ENCODE results near the gene TP73. TPM values are rescaled to one million over a fixed set of nuclear protein-coding genes. Genes with fewer than 3 reads are reported as not detected.
A peak's percentile ranks its signal among the peaks of the same experiment; 100 is the strongest.

Gene TP73
- total and polyA plus RNA-seq, 2 donors (not counting 1 experiment from before 2014, with no cell fraction given): 1.2 to 2.4 TPM

DNA sequence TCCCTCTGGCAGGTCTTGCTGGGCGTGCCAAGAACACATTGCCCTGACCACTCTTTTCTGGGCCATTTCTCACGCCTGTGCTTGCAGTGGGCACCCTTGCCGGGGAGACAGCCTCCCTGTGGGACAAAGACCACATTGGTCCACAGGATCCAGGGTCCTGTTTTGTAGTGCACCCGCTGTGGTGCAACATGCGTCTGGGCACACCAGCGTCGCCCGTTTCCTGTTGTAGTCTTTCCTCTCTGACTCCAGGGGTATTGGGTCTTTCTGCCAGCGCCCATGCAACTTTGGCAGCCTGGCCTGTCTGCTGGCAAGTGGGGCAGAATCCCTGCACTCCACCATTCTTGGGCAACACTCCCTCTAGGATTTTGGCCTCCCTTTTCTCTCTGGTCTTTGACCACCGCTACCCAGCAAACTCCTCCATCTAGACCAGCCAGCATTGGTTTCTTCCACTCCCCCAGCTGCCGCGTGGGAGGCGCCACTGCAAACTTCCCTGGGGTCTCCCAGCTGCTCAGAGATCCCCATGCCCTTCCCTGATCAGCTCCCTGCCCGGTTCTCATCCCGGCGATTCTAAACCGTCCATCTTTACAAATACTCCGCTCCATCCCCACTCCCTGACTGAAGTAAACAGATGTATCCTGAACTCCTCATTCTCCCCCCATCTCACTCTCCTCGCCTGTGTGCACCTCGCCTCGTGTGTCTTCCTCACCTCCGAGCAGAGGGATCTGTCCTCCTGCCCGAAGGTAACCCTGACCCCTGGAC is 28.7 kb upstream of the TP73 start:
- Histone ChIP-seq H3K9me3 (ENCODE audit: control extremely low read depth in 1 of 3, control insufficient read depth in 2 of 3, insufficient read depth in 1 of 3, low read length in 2 of 3) (no peaks in the 10 kb centered on the region), H3K4me3 (ENCODE audit: control extremely low read depth in 1 of 5, extremely low read depth in 1 of 5, insufficient read depth in 1 of 5, low read depth in 2 of 5, low read length in 4 of 5) (peak overlapping the region; percentile 58 to 97 (median 88)), H2AFZ (ENCODE audit: insufficient read depth, low read depth, low read length, poor library complexity, severe bottlenecking) (peak overlapping the region; percentile 98), H4K20me1 (ENCODE audit: control insufficient read depth, insufficient read depth, low read length, poor library complexity, severe bottlenecking) (peaks cover 5% of the 10 kb centered on the region), H3K4me1 (ENCODE audit: control insufficient read depth in 2 of 2, insufficient read depth in 2 of 2, low read length in 2 of 2) (peaks cover 18 to 33% of the 10 kb centered on the region in 2 donors), H3K79me2 (ENCODE audit: control insufficient read depth, insufficient read depth, low read length) (peaks cover 12% of the 10 kb centered on the region), H3K27me3 (replicated peaks in 1 of 4; ENCODE audit: control extremely low read depth in 1 of 4, control insufficient read depth in 3 of 4, insufficient read depth in 4 of 4, low read length in 3 of 4) (no peaks in the 10 kb centered on the region), H3K36me3 (replicated peaks in 1 of 2; ENCODE audit: control extremely low read depth in 1 of 2, control insufficient read depth in 1 of 2, extremely low read depth in 1 of 2, insufficient read depth in 2 of 2, low read length in 1 of 2) (peaks cover 0 to 15% of the 10 kb centered on the region in 2 experiments), H3K4me2 (replicated peaks; ENCODE audit: low read depth, low read length, poor library complexity, severe bottlenecking) (peak overlapping the region; percentile 94), H3K27ac (ENCODE audit: low read length in 2 of 2) (no peak overlapping the region), H3K9ac (ENCODE audit: low read length) (peak overlapping the region; percentile 89)
- H3K4me3 Mint-ChIP-seq: peak overlapping the region; percentile 93
- ChIA-PET CTCF (interaction anchor here (1.1 to 1.7 kb wide), 4 partner anchors 8 to 171 kb away, joined by 3 to 8 read pairs (median 6); partner anchors contain the start of gene WRAP73), POLR2A (interaction anchor here (0.6 kb wide), 1 partner anchor 277 kb away, joined by 3 read pairs; the partner anchor contains the start of gene C1orf174)
- intact Hi-C loops (cut with micrococcal nuclease): loop anchor here (1.0 to 10.0 kb wide), 9 partner anchors 27 to 1209 kb away; partner anchors contain the start of genes C1orf174, CEP104, DFFB and LRRC47
- H3K4me1 Mint-ChIP-seq: peaks cover 53% of the 10 kb centered on the region
- peak overlapping the region; percentile 92 for H3K27ac Mint-ChIP-seq
- no peaks in the 10 kb centered on the region for H3K9me3 Mint-ChIP-seq (ENCODE audit: insufficient read depth)
- no peak for DNase-seq
- WGBS (ENCODE audit: insufficient coverage): 44% methylated on average over 23 of the region's 23 CpGs
- TF ChIP-seq, protein P1, sequence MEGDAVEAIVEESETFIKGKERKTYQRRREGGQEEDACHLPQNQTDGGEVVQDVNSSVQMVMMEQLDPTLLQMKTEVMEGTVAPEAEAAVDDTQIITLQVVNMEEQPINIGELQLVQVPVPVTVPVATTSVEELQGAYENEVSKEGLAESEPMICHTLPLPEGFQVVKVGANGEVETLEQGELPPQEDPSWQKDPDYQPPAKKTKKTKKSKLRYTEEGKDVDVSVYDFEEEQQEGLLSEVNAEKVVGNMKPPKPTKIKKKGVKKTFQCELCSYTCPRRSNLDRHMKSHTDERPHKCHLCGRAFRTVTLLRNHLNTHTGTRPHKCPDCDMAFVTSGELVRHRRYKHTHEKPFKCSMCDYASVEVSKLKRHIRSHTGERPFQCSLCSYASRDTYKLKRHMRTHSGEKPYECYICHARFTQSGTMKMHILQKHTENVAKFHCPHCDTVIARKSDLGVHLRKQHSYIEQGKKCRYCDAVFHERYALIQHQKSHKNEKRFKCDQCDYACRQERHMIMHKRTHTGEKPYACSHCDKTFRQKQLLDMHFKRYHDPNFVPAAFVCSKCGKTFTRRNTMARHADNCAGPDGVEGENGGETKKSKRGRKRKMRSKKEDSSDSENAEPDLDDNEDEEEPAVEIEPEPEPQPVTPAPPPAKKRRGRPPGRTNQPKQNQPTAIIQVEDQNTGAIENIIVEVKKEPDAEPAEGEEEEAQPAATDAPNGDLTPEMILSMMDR (IDR thresholded peaks at IDR 0.05): no peak
- TF ChIP-seq EZH2 (IDR thresholded peaks at IDR 0.05; ENCODE audit: borderline replicate concordance, insufficient read depth, low read depth, low read length, poor library complexity, severe bottlenecking): no peak
- ATAC-seq (ENCODE audit: low read depth): no peak
- no peaks in the 10 kb centered on the region for H3K27me3 Mint-ChIP-seq

Measured in B cell (primary cell).